ENCODE measurements around the gene HBEGF. TPM values are rescaled to one million over a fixed set of nuclear protein-coding genes. Genes with fewer than 3 reads are reported as not detected.

Gene HBEGF
- total RNA-seq, 1 donor from 2014 or later = 0.49 TPM

GRCh38 chr5:140329739-140330481 lies 16.5 kb downstream of the HBEGF start:
- H3K9me3 Mint-ChIP-seq = no peaks in the 10 kb centered on the region
- no peak for TF ChIP-seq CTCF (IDR thresholded peaks at IDR 0.05)
- H3K27ac Mint-ChIP-seq = no peak overlapping the region
- ATAC-seq (ENCODE audit: low read depth) = no peak
- CTCF ChIA-PET = no interaction called here
- no peak overlapping the region for H3K4me3 Mint-ChIP-seq
- H3K4me1 Mint-ChIP-seq = no peaks in the 10 kb centered on the region
- no peaks in the 10 kb centered on the region for H3K27me3 Mint-ChIP-seq
- no peak for DNase-seq
- POLR2A ChIA-PET = interaction anchor here (0.7 kb wide), 1 partner anchor 13 kb away, joined by 11 read pairs; no protein-coding TSS in a partner anchor
- H3K36me3 Mint-ChIP-seq (ENCODE audit: low read depth) = no peaks in the 10 kb centered on the region
- intact Hi-C loops (cut with micrococcal nuclease) = loop anchor here (5.0 kb wide), 1 partner anchor 1633 kb away; no protein-coding TSS in a partner anchor

GRCh38 chr5:140328036-140328764 lies 18.2 kb downstream of the HBEGF start:
- H3K4me1 Mint-ChIP-seq = no peaks in the 10 kb centered on the region
- intact Hi-C loops (cut with micrococcal nuclease) = loop anchor here (5.0 kb wide), 1 partner anchor 1631 kb away; no protein-coding TSS in a partner anchor
- ChIA-PET POLR2A (no interaction called here), CTCF (interaction anchor here (0.9 to 1.5 kb wide), 2 partner anchors 17 to 24 kb away, joined by 3 to 4 read pairs; no protein-coding TSS in a partner anchor)
- DNase-seq (no peak), ATAC-seq (ENCODE audit: low read depth) (no peak)
- no peak overlapping the region for H3K27ac Mint-ChIP-seq
- no peaks in the 10 kb centered on the region for H3K36me3 Mint-ChIP-seq (ENCODE audit: low read depth)
- no peaks in the 10 kb centered on the region for H3K9me3 Mint-ChIP-seq
- H3K27me3 Mint-ChIP-seq = no peaks in the 10 kb centered on the region
- TF ChIP-seq CTCF (IDR thresholded peaks at IDR 0.05) = no peak
- no peak overlapping the region for H3K4me3 Mint-ChIP-seq

- intact Hi-C loops (cut with micrococcal nuclease) = loop anchor here (5.0 kb wide), 1 partner anchor 1630 kb away; no protein-coding TSS in a partner anchor
- POLR2A ChIA-PET = no interaction called here
- no peaks in the 10 kb centered on the region for H3K9me3 Mint-ChIP-seq
- no peak overlapping the region for H3K4me3 Mint-ChIP-seq
- H3K4me1 Mint-ChIP-seq = no peaks in the 10 kb centered on the region
- H3K27me3 Mint-ChIP-seq = no peaks in the 10 kb centered on the region
- CTCF ChIA-PET = interaction anchor here (0.9 to 1.5 kb wide), 2 partner anchors 18 to 24 kb away, joined by 3 to 4 read pairs; no protein-coding TSS in a partner anchor
- no peak for TF ChIP-seq CTCF (IDR thresholded peaks at IDR 0.05)
- no peaks in the 10 kb centered on the region for H3K36me3 Mint-ChIP-seq (ENCODE audit: low read depth)
- ATAC-seq (ENCODE audit: low read depth) (no peak), DNase-seq (no peak)
- no peak overlapping the region for H3K27ac Mint-ChIP-seq
These were observed 18.8 kb downstream of the HBEGF start for GRCh38 chr5:140327589-140327988.

- no peaks in the 10 kb centered on the region for H3K27me3 Mint-ChIP-seq
- ATAC-seq (ENCODE audit: low read depth) = no peak
- H3K4me3 Mint-ChIP-seq = no peak overlapping the region
- intact Hi-C loops (cut with micrococcal nuclease) = loop anchor here (5.0 kb wide), 1 partner anchor 1628 kb away; no protein-coding TSS in a partner anchor
- DNase-seq = no peak
- no peak for TF ChIP-seq CTCF (IDR thresholded peaks at IDR 0.05)
- H3K27ac Mint-ChIP-seq = no peak overlapping the region
- ChIA-PET CTCF (interaction anchor here (1.0 kb wide), 1 partner anchor 27 kb away, joined by 3 read pairs; no protein-coding TSS in a partner anchor), POLR2A (no interaction called here)
- no peaks in the 10 kb centered on the region for H3K9me3 Mint-ChIP-seq
- no peaks in the 10 kb centered on the region for H3K36me3 Mint-ChIP-seq (ENCODE audit: low read depth)
- no peaks in the 10 kb centered on the region for H3K4me1 Mint-ChIP-seq
These were observed 20.9 kb downstream of the HBEGF start for GRCh38 chr5:140325486-140325885.

Data from activated B cell treated with CpG ODN at 0.5 μM for 24 hours (primary cell).